ENCODE data around the gene SNRNP70.
A peak's percentile ranks its signal among the peaks of the same experiment; 100 is the strongest.
"Not testable (repeated sequence)": the region's sequence is repeated elsewhere in the genome, so short reads cannot be mapped to it uniquely, and the experiment has no call there.

The SNRNP70 gene, protein sequence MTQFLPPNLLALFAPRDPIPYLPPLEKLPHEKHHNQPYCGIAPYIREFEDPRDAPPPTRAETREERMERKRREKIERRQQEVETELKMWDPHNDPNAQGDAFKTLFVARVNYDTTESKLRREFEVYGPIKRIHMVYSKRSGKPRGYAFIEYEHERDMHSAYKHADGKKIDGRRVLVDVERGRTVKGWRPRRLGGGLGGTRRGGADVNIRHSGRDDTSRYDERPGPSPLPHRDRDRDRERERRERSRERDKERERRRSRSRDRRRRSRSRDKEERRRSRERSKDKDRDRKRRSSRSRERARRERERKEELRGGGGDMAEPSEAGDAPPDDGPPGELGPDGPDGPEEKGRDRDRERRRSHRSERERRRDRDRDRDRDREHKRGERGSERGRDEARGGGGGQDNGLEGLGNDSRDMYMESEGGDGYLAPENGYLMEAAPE
- 354 to 460 (median 391) reads per million in 3 donors for total RNA-seq

DNA sequence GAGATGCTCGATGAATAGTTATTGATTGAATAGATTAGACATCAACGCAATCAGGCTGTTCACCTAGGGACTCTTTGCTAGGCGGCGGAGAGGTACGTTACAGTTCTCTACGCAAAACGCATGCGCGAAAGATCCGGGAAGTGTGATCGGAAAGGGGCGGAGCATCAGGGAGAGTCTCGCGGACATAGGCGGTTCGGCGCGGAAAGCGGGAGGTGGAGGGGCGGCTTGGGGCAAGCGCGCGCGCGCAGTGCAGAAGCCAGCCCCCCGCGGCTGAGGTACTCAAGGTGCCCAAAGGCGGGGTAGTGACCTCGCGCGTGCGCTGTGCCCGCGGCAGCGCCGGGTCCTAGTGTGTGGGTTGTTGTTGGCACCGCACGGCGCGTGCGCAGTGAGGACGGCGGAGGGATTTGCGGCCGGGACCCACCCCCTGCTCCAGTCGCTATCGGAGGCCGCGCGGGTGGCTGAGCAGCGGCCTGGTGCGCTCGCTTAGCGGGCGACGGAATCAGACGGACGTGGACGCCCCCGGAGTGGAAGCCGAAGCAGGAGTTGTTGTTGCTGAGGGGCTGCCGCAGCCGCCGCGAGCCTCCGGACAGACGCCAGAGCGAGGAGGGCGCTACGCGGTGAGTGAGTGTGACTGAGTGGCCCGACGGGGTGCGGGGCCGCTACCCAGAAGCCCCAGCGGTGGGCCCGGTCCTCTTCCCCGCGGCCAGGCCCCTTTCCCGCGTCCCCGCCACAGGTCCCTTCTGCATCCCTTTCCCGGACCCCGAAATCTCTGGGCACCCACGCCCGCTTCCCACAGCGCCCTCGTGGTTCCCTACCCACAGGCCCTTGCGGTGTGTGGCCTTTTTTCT is at the start of gene SNRNP70:
TSS of gene SNRNP70 (plus strand) at position 432 of the 848 bp plus-strand sequence. CDS start 964 bp downstream, outside the sequence.
- H3K36me3 ChIP-seq (ENCODE audit: control insufficient read depth, insufficient read depth, low read length) = peaks cover 22% of the 10 kb centered on the region
- H3K27me3 ChIP-seq (replicated peaks; ENCODE audit: control insufficient read depth, insufficient read depth, low read length, poor library complexity, severe bottlenecking) = no peaks in the 10 kb centered on the region
- DNase-seq = peak; percentile 99
- peak within 1 kb of the TSS; percentile 74 for H3K4me3 ChIP-seq (ENCODE audit: insufficient read depth, low read depth, low read length, poor library complexity, severe bottlenecking)
- H3K9me3 ChIP-seq (ENCODE audit: control insufficient read depth, low read length) = no peaks in the 10 kb centered on the region
- peaks cover 16% of the 10 kb centered on the region for H3K4me1 ChIP-seq (ENCODE audit: control insufficient read depth, insufficient read depth, low read length, poor library complexity, severe bottlenecking)
- H3K27ac ChIP-seq (ENCODE audit: insufficient read depth, low read length, poor library complexity, severe bottlenecking) = peak within 1 kb of the TSS; percentile 84

DNA sequence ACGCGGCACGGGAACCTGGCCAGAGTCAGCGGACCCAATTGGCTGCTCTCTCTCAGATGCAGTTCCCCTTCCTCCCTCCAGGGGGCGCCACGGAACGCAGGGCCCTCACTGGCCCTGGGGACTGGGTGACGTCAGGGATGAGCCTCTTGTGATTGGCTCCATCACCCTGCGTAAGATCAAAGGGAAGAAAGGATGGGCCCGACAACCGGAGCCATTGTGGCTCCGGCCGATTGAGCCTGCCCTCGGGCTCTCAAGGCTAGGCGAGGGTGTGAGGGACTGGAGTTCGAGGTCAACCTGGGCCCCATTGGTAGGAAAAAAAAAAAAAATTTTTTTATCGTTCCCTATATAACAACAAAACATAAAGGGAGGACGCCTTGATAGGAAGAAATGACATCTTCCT is 48.4 kb upstream of the SNRNP70 start, which contains the start of gene CGB1:
TSS of gene CGB1 (minus strand) at position 81 of the 400 bp plus-strand sequence. CDS start 184 bp downstream, outside the sequence.
- not testable (repeated sequence) for H3K4me3 ChIP-seq (ENCODE audit: insufficient read depth, low read depth, low read length, poor library complexity, severe bottlenecking); H3K4me1 ChIP-seq (ENCODE audit: control insufficient read depth, insufficient read depth, low read length, poor library complexity, severe bottlenecking); H3K27ac ChIP-seq (ENCODE audit: insufficient read depth, low read length, poor library complexity, severe bottlenecking); H3K9me3 ChIP-seq (ENCODE audit: control insufficient read depth, low read length); H3K36me3 ChIP-seq (ENCODE audit: control insufficient read depth, insufficient read depth, low read length); H3K27me3 ChIP-seq (replicated peaks; ENCODE audit: control insufficient read depth, insufficient read depth, low read length, poor library complexity, severe bottlenecking)
- DNase-seq = peak in 1 of 3 donors; percentile 27

DNA sequence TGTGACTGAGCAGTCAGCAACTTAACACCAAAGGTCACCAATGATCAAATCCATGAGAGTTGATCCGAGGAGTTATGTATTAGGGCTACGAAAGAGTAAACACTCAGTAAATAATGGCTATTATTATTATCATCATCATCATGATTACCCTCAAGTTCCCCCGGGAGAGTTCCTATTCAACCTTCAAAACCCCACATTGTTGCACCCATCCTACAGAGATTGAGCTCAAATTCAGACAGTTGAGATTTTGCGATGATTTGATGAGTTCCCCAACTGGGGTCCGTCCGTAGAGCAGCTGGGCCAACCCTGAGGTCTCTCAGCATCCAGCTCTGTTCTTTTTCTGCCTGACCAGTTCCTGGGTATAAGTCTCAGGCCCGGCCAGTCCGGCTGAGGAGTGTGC is 47.1 kb upstream of the SNRNP70 start:
- H3K27me3 ChIP-seq (replicated peaks; ENCODE audit: control insufficient read depth, insufficient read depth, low read length, poor library complexity, severe bottlenecking); H3K4me1 ChIP-seq (ENCODE audit: control insufficient read depth, insufficient read depth, low read length, poor library complexity, severe bottlenecking); H3K36me3 ChIP-seq (ENCODE audit: control insufficient read depth, insufficient read depth, low read length); DNase-seq; H3K9me3 ChIP-seq (ENCODE audit: control insufficient read depth, low read length); H3K27ac ChIP-seq (ENCODE audit: insufficient read depth, low read length, poor library complexity, severe bottlenecking); H3K4me3 ChIP-seq (ENCODE audit: insufficient read depth, low read depth, low read length, poor library complexity, severe bottlenecking): not testable (repeated sequence)

DNA sequence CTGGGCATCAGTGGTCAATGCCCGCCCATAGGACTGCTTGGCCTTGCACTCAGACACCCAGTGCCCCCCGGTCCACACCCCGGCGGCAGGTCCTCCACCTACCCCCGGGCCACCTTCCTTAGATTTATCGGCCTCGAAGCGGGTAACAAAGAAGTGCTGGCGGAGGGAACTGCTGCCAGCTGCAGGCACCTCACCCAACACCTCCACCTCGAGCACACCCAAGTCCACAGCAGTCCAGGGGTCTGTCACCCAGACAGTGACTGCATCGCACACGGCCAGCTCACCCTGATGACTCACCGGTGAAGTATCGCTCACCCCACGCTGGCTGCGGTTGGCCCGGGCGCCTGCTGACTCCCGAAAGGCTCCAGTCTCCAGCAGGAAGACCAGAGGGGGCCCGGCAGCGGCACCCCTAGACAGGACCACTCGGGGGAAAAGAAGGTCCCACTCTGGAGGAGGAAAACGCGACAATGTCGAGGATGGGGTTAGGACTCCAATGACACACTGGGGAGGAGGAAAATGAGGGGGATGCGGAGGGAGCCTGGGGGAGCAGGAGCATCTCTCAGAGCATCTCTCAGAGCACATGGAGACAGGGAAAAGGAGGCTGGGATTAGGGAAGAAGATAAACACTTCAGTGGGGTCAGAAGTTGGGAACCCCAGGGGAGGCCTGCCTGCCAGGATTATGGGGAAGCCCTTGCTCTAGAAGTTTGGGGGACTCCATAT is 46.5 kb upstream of the SNRNP70 start:
- not testable (repeated sequence) for DNase-seq; H3K4me3 ChIP-seq (ENCODE audit: insufficient read depth, low read depth, low read length, poor library complexity, severe bottlenecking); H3K36me3 ChIP-seq (ENCODE audit: control insufficient read depth, insufficient read depth, low read length); H3K9me3 ChIP-seq (ENCODE audit: control insufficient read depth, low read length); H3K4me1 ChIP-seq (ENCODE audit: control insufficient read depth, insufficient read depth, low read length, poor library complexity, severe bottlenecking); H3K27me3 ChIP-seq (replicated peaks; ENCODE audit: control insufficient read depth, insufficient read depth, low read length, poor library complexity, severe bottlenecking); H3K27ac ChIP-seq (ENCODE audit: insufficient read depth, low read length, poor library complexity, severe bottlenecking)

DNA sequence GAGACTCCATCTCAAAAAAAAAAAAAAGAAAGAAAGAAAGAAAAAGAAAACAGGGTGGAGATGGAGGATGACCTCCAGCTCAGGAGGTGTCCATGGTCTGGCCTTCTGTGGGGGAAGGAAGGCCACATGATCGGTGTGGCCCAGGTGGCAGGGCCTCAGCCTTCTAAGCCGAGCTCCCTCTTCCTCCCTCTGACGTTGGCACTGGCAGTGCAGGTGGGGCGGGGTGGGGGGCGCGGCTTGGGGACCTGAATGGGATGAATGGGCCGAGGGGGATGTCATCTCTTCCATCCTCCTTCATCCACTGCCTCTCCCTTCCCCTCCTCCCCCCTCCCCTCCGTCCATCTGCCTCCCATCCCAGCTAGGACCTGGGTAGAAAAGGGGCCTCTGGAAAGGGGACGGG is 45.5 kb upstream of the SNRNP70 start:
- not testable (repeated sequence) for H3K4me1 ChIP-seq (ENCODE audit: control insufficient read depth, insufficient read depth, low read length, poor library complexity, severe bottlenecking); H3K27me3 ChIP-seq (replicated peaks; ENCODE audit: control insufficient read depth, insufficient read depth, low read length, poor library complexity, severe bottlenecking); DNase-seq; H3K36me3 ChIP-seq (ENCODE audit: control insufficient read depth, insufficient read depth, low read length); H3K9me3 ChIP-seq (ENCODE audit: control insufficient read depth, low read length); H3K4me3 ChIP-seq (ENCODE audit: insufficient read depth, low read depth, low read length, poor library complexity, severe bottlenecking); H3K27ac ChIP-seq (ENCODE audit: insufficient read depth, low read length, poor library complexity, severe bottlenecking)

DNA sequence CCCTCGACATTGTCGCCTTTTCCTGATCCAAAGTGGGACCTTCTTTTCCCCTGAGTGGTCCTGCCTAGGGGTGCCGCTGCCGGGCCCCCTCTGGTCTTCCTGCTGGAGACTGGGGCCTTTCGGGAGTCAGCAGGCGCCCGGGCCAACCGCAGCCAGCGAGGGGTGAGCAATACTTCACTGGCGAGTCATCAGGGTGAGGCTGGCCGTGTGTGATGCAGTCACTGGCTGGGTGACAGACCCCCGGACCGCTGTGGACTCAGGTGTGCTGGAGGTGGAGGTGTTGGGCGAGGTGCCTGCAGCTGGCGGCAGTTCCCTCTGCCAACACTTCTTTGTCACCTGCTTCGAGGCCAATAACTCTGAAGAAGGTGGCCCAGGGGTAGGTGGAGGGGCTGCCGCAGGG is 43.1 kb upstream of the SNRNP70 start:
- no peaks in the 10 kb centered on the region for H3K4me1 ChIP-seq (ENCODE audit: control insufficient read depth, insufficient read depth, low read length, poor library complexity, severe bottlenecking)
- no peaks in the 10 kb centered on the region for H3K9me3 ChIP-seq (ENCODE audit: control insufficient read depth, low read length)
- no peak overlapping the region for H3K4me3 ChIP-seq (ENCODE audit: insufficient read depth, low read depth, low read length, poor library complexity, severe bottlenecking)
- DNase-seq = no peak
- no peaks in the 10 kb centered on the region for H3K36me3 ChIP-seq (ENCODE audit: control insufficient read depth, insufficient read depth, low read length)
- no peak overlapping the region for H3K27ac ChIP-seq (ENCODE audit: insufficient read depth, low read length, poor library complexity, severe bottlenecking)
- H3K27me3 ChIP-seq (replicated peaks; ENCODE audit: control insufficient read depth, insufficient read depth, low read length, poor library complexity, severe bottlenecking) = no peaks in the 10 kb centered on the region

DNA sequence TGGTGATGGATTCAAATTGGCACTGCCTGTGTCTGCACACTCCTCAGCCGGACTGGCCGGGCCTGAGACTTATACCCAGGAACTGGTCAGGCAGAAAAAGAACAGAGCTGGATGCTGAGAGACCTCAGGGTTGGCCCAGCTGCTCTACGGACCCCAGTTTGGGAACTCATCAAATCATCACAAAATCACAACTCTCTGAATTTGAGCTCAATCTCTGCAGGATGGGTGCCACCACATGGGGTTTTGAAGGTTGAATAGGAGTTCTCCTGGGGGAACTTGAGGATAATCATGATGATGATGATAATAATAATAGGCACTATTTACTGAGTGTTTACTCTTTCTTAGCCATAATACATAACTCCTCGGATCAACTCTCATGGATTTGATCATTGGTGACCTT is 42.6 kb upstream of the SNRNP70 start:
- H3K36me3 ChIP-seq (ENCODE audit: control insufficient read depth, insufficient read depth, low read length); H3K4me1 ChIP-seq (ENCODE audit: control insufficient read depth, insufficient read depth, low read length, poor library complexity, severe bottlenecking); DNase-seq; H3K27ac ChIP-seq (ENCODE audit: insufficient read depth, low read length, poor library complexity, severe bottlenecking); H3K4me3 ChIP-seq (ENCODE audit: insufficient read depth, low read depth, low read length, poor library complexity, severe bottlenecking); H3K27me3 ChIP-seq (replicated peaks; ENCODE audit: control insufficient read depth, insufficient read depth, low read length, poor library complexity, severe bottlenecking); H3K9me3 ChIP-seq (ENCODE audit: control insufficient read depth, low read length): not testable (repeated sequence)

DNA sequence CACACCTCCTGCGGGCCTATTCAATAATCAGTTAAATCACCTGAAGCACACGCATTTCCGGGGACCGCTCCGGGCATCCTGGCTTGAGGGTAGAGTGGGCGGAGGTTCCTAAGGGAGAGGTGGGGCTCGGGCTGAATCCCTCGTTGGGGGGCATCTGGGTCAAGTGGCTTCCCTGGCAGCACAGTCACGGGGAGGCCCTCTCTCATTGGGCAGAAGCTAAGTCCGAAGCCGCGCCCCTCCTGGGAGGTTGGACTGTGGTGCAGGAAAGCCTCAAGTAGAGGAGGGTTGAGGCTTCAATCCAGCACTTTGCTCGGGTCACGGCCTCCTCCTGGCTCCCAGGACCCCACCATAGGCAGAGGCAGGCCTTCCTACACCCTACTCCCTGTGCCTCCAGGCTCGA is 41.7 kb upstream of the SNRNP70 start, which contains the start of gene CGB5:
TSS of gene CGB5 (plus strand) at position 301 of the 400 bp plus-strand sequence. CDS start 362 bp downstream, outside the sequence.
- H3K4me3 ChIP-seq (ENCODE audit: insufficient read depth, low read depth, low read length, poor library complexity, severe bottlenecking); H3K27me3 ChIP-seq (replicated peaks; ENCODE audit: control insufficient read depth, insufficient read depth, low read length, poor library complexity, severe bottlenecking); H3K9me3 ChIP-seq (ENCODE audit: control insufficient read depth, low read length); DNase-seq; H3K27ac ChIP-seq (ENCODE audit: insufficient read depth, low read length, poor library complexity, severe bottlenecking); H3K36me3 ChIP-seq (ENCODE audit: control insufficient read depth, insufficient read depth, low read length); H3K4me1 ChIP-seq (ENCODE audit: control insufficient read depth, insufficient read depth, low read length, poor library complexity, severe bottlenecking): not testable (repeated sequence)

DNA sequence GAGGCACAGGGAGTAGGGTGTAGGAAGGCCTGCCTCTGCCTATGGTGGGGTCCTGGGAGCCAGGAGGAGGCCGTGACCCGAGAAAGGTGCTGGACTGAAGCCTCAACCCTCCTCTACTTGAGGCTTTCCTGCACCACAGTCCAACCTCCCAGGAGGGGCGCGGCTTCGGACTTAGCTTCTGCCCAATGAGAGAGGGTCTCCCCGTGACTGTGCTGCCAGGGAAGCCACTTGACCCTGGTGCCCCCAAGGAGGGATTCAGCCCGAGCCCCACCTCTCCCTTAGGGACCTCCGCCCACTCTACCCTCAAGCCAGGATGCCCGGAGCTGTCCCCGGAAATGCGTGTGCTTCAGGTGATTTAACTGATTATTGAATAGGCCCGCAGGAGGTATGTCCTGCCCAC is 36.2 kb upstream of the SNRNP70 start, which contains the start of gene CGB8:
TSS of gene CGB8 (minus strand) at position 101 of the 400 bp plus-strand sequence. CDS start 372 bp downstream, outside the sequence.
- not testable (repeated sequence) for H3K27ac ChIP-seq (ENCODE audit: insufficient read depth, low read length, poor library complexity, severe bottlenecking); H3K27me3 ChIP-seq (replicated peaks; ENCODE audit: control insufficient read depth, insufficient read depth, low read length, poor library complexity, severe bottlenecking); H3K4me3 ChIP-seq (ENCODE audit: insufficient read depth, low read depth, low read length, poor library complexity, severe bottlenecking); H3K4me1 ChIP-seq (ENCODE audit: control insufficient read depth, insufficient read depth, low read length, poor library complexity, severe bottlenecking); H3K9me3 ChIP-seq (ENCODE audit: control insufficient read depth, low read length); H3K36me3 ChIP-seq (ENCODE audit: control insufficient read depth, insufficient read depth, low read length); DNase-seq
